CD4-positive, alpha-beta T cell treated with Interleukin-6 for 4 hours (primary cell): Measurements from ENCODE around the gene MED12L.

Experiments used
- DNase-seq: peaks from one replicate; pipeline ENCODE4 v3.0.0-alpha.2; 2020; ENCODE audit warnings: mixed read lengths

The MED12L gene

GRCh38 chr3:151264605-151265004 lies 179.1 kb downstream of the MED12L start:
- DNase-seq = no peak

- no peak for DNase-seq
These were observed 179.7 kb downstream of the MED12L start for GRCh38 chr3:151265166-151265565.

GRCh38 chr3:151265866-151266265 lies 180.4 kb downstream of the MED12L start:
- no peak for DNase-seq

GRCh38 chr3:151267066-151267465 lies 181.6 kb downstream of the MED12L start:
- no peak for DNase-seq

GRCh38 chr3:151268267-151269235 lies 183.1 kb downstream of the MED12L start:
- DNase-seq = peak; percentile 36

- no peak for DNase-seq
These were observed 184.2 kb downstream of the MED12L start for GRCh38 chr3:151269631-151270030.

GRCh38 chr3:151275091-151275490 lies 189.6 kb downstream of the MED12L start:
- DNase-seq = no peak

- DNase-seq = no peak
These were observed 190.7 kb downstream of the MED12L start for GRCh38 chr3:151276038-151276686.

- peak; percentile 43 for DNase-seq
These were observed 191.2 kb downstream of the MED12L start for GRCh38 chr3:151276687-151277042.

GRCh38 chr3:151278230-151278629 lies 192.8 kb downstream of the MED12L start, which contains the start of gene P2RY14:
TSS of gene P2RY14 (minus strand) at chr3:151278542. CDS start at chr3:151214316, 64,226 bp downstream.
- no peak for DNase-seq

GRCh38 chr3:151281671-151282324 lies 196.3 kb downstream of the MED12L start:
- no peak for DNase-seq

- DNase-seq = no peak
These were observed 197.5 kb downstream of the MED12L start for GRCh38 chr3:151282921-151283320.

- DNase-seq = no peak
These were observed 197.9 kb downstream of the MED12L start for GRCh38 chr3:151283387-151283786.

- no peak for DNase-seq
These were observed 198.5 kb downstream of the MED12L start for GRCh38 chr3:151283907-151284461.

- no peak for DNase-seq
These were observed 200.5 kb downstream of the MED12L start for GRCh38 chr3:151285940-151286339.

GRCh38 chr3:151289445-151289844 lies 204.0 kb downstream of the MED12L start:
- DNase-seq = no peak

- no peak for DNase-seq
These were observed 205.2 kb downstream of the MED12L start for GRCh38 chr3:151290673-151291072.

GRCh38 chr3:151293127-151293526 lies 207.7 kb downstream of the MED12L start:
- DNase-seq = no peak

- no peak for DNase-seq
These were observed 210.8 kb downstream of the MED12L start for GRCh38 chr3:151296226-151296625.

GRCh38 chr3:151297429-151297828 lies 212.0 kb downstream of the MED12L start:
- DNase-seq = no peak

- DNase-seq = no peak
These were observed 213.5 kb downstream of the MED12L start for GRCh38 chr3:151299006-151299405.

- DNase-seq = no peak
These were observed 215.1 kb downstream of the MED12L start for GRCh38 chr3:151300539-151300938.

GRCh38 chr3:151301787-151302186 lies 216.3 kb downstream of the MED12L start:
- no peak for DNase-seq
